Coronary artery (tissue), 2 donors: Measurements from ENCODE around the gene SULF2.

Source experiments
- DNase-seq: peaks from one replicate; pipeline ENCODE4 v3.0.0-alpha.2; 2017; ENCODE audit warnings: low spot score
- H3K27ac ChIP-seq, 2 donors: fragments of 200-600 bp; sonication (generic); one replicate each; pipeline ENCODE4 v1.5.1; 2016 to 2019
- H3K4me3 ChIP-seq: fragments of 200-600 bp; sonication (generic); 2 replicates; pipeline ENCODE4 v1.5.1; 2016; ENCODE audit warnings: mild to moderate bottlenecking, moderate library complexity
- CTCF ChIP-seq: fragments of 200-600 bp; sonication (generic); IDR thresholded peaks from one replicate; pipeline ENCODE4 v1.5.1; 2019; ENCODE audit warnings: antibody characterized with exemption

SULF2 gene

GRCh38 chr20:47782076-47782475, 3.2 kb downstream of the SULF2 start:
- no peak overlapping the region for H3K4me3 ChIP-seq
- H3K27ac ChIP-seq: no peak overlapping the region
- no peak for TF ChIP-seq CTCF
- DNase-seq: no peak

GRCh38 chr20:47781632-47782031, 3.6 kb downstream of the SULF2 start:
- DNase-seq: no peak
- no peak overlapping the region for H3K27ac ChIP-seq
- no peak overlapping the region for H3K4me3 ChIP-seq
- TF ChIP-seq CTCF: no peak

- no peak for DNase-seq
- TF ChIP-seq CTCF: no peak
- no peak overlapping the region for H3K4me3 ChIP-seq
- H3K27ac ChIP-seq: no peak overlapping the region
Measured at GRCh38 chr20:47780720-47781389, 4.4 kb downstream of the SULF2 start.

- no peak for TF ChIP-seq CTCF
- Histone ChIP-seq H3K27ac (no peak overlapping the region), H3K4me3 (no peak overlapping the region)
- no peak for DNase-seq
Measured at GRCh38 chr20:47778398-47779354, 6.6 kb downstream of the SULF2 start.

DNA sequence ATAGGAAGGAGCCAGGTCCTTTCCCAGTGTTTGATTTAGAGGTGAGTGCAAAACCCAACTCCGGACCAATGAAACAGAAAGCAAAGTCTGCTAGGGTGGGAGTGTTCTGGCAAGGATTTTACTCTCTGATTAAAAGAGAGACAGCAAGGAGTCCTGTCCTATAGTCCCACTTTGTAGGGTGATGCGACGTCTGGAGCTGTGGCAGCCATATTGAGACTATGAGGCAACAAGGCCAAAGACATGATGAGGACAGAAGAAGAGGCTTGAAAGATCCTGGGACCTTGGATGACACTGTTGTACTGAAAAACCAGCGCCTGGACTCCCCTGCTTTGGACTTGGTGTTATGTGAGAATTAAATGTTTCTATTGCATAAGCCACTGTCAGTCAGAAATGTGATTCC, 8.1 kb downstream of the SULF2 start:
- Histone ChIP-seq H3K4me3 (no peak overlapping the region), H3K27ac (no peak overlapping the region)
- no peak for DNase-seq
- no peak for TF ChIP-seq CTCF

- no peak for TF ChIP-seq CTCF
- H3K27ac ChIP-seq: no peak overlapping the region
- DNase-seq: no peak
- no peak overlapping the region for H3K4me3 ChIP-seq
Measured at GRCh38 chr20:47776639-47777038, 8.6 kb downstream of the SULF2 start.
